Activated CD8-positive, alpha-beta T cell treated with anti-CD3 and anti-CD28 coated beads, Interleukin-2, amount 10 ng/mL, durations not matched to agents 7 days and 5 days (primary cell): ENCODE data around the gene USF1. TPM values are rescaled to one million over a fixed set of nuclear protein-coding genes. Genes with fewer than 3 reads are reported as not detected.
"Not testable (repeated sequence)": the region's sequence is repeated elsewhere in the genome, so short reads cannot be mapped to it uniquely, and the experiment has no call there.

Experiments
- ATAC-seq: fragments of 150-1000 bp; cut with Tn5 transposase; one replicate; pipeline ENCODE4 v1.10.0; 2021; ENCODE audit warnings: moderate library complexity
- CTCF ChIA-PET: fragments of 350-600 bp; sonication (Branson Sonifier 250); formaldehyde crosslinking; loops from one replicate; lab custom pipeline; 2021; ENCODE audit warnings: antibody characterized with exemption; lab: Charles Lee
- POLR2A ChIA-PET: fragments of 350-600 bp; sonication (Branson Sonifier 250); formaldehyde crosslinking; loops from one replicate; lab custom pipeline; 2021; ENCODE audit warnings: antibody characterized with exemption; lab: Charles Lee
- DNase-seq: peaks from one replicate; pipeline ENCODE4 v3.0.0-alpha.2; 2020
- H3K27ac Mint-ChIP-seq: one replicate; pipeline ENCODE4 v1.8.0; 2021; ENCODE audit warnings: mild to moderate bottlenecking, mixed read lengths
- H3K27me3 Mint-ChIP-seq: one replicate; pipeline ENCODE4 v1.8.0; 2021; ENCODE audit warnings: low read depth, mixed read lengths
- H3K36me3 Mint-ChIP-seq: one replicate; pipeline ENCODE4 v1.8.0; 2021; ENCODE audit warnings: low read depth, mixed read lengths
- H3K4me1 Mint-ChIP-seq: one replicate; pipeline ENCODE4 v1.8.0; 2021; ENCODE audit warnings: low read depth, mixed read lengths
- H3K4me3 Mint-ChIP-seq: one replicate; pipeline ENCODE4 v1.8.0; 2021; ENCODE audit warnings: mild to moderate bottlenecking, mixed read lengths
- H3K9me3 Mint-ChIP-seq: one replicate; pipeline ENCODE4 v1.8.0; 2022; ENCODE audit warnings: mixed read lengths; ENCODE audit not compliant: insufficient read depth
- total RNA-seq, 2 experiments: library from RNA; stranded (reverse); gene quantifications; one replicate each; pipeline ENCODE4 v1.2.3, GENCODE V29; 2021

The USF1 gene
- total RNA-seq, 2 experiments from 2014 or later = 81.6 to 83.2 TPM

GRCh38 chr1:161018631-161018930, 27.2 kb downstream of the USF1 start:
- POLR2A ChIA-PET = interaction anchor here (0.6 to 1.9 kb wide), 2 partner anchors 28 to 139 kb away, joined by 3 to 8 read pairs; partner anchors contain the start of gene USF1
- H3K27ac Mint-ChIP-seq = no peak overlapping the region
- no peak overlapping the region for H3K4me3 Mint-ChIP-seq
- CTCF ChIA-PET = interaction anchor here (1.0 to 1.8 kb wide), 7 partner anchors 12 to 78 kb away, joined by 3 to 6 read pairs (median 4); partner anchors contain the start of genes ITLN2 and USF1
- ATAC-seq (no peak), DNase-seq (no peak)
- H3K4me1 Mint-ChIP-seq = peaks cover 50% of the 10 kb centered on the region
- no peaks in the 10 kb centered on the region for H3K9me3 Mint-ChIP-seq
- H3K27me3 Mint-ChIP-seq = peaks cover 2% of the 10 kb centered on the region
- H3K36me3 Mint-ChIP-seq = peaks cover 3% of the 10 kb centered on the region

DNA sequence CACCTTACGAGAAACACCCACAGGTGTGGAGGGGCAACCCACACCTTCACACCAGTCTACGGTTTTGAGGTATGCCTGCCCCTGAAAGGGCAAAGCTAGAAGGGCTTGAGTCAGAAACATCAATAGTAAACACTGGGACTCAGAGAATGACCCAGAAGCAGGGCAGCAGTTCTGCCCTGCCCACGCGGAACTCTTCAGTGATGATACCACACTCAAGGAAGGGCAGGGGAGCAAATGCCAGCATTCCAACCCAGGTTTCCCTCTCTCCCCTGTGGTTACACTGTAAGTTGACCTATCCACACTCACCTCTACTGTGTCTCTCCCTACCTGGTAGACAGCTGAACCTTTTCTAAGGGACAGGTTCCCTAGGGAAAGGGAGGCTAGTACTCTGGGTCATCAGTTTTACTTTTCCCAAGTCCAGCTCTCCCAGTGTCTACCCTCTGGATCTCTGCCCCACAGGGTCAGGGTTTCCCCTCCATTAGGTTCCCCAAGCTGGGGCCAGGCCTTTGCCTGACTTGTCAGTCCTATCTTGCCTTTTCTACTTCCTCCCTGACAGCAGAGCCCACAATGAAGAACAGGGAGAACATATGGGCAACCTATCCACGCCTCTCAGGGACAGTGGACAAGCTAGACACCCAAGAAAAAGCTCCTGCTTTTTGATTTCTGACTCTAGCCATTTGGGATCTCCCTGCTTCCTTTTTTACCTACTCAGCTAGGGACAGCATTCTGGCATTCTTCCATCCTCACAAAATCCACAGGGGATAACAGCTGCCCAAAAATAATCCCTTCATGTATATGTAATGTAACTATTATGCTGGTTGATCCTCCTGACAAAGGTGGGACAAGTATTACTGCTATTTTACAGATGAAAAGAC, 27.8 kb downstream of the USF1 start:
- Mint-ChIP-seq H3K9me3 (no peaks in the 10 kb centered on the region), H3K27ac (no peak overlapping the region), H3K4me1 (peaks cover 55% of the 10 kb centered on the region), H3K4me3 (no peak overlapping the region), H3K36me3 (peaks cover 3% of the 10 kb centered on the region), H3K27me3 (peaks cover 2% of the 10 kb centered on the region)
- ATAC-seq (no peak), DNase-seq (no peak)
- ChIA-PET POLR2A (interaction anchor here (0.6 to 1.9 kb wide), 2 partner anchors 28 to 140 kb away, joined by 3 to 8 read pairs; partner anchors contain the start of gene USF1), CTCF (interaction anchor here (0.7 to 1.8 kb wide), 7 partner anchors 13 to 81 kb away, joined by 3 to 6 read pairs (median 4); partner anchors contain the start of genes ITLN2 and USF1)

- ATAC-seq, H3K4me3 Mint-ChIP-seq, CTCF ChIA-PET, H3K36me3 Mint-ChIP-seq, H3K27me3 Mint-ChIP-seq, DNase-seq, H3K9me3 Mint-ChIP-seq, H3K27ac Mint-ChIP-seq, POLR2A ChIA-PET: not testable (repeated sequence)
- H3K4me1 Mint-ChIP-seq = peaks cover 55% of the 10 kb centered on the region
These were observed 28.6 kb downstream of the USF1 start for GRCh38 chr1:161017181-161017580.

GRCh38 chr1:161016683-161017082, 29.1 kb downstream of the USF1 start:
- DNase-seq, H3K27ac Mint-ChIP-seq, ATAC-seq, POLR2A ChIA-PET, H3K36me3 Mint-ChIP-seq, H3K9me3 Mint-ChIP-seq, H3K27me3 Mint-ChIP-seq, CTCF ChIA-PET, H3K4me3 Mint-ChIP-seq: not testable (repeated sequence)
- peaks cover 55% of the 10 kb centered on the region for H3K4me1 Mint-ChIP-seq

DNA sequence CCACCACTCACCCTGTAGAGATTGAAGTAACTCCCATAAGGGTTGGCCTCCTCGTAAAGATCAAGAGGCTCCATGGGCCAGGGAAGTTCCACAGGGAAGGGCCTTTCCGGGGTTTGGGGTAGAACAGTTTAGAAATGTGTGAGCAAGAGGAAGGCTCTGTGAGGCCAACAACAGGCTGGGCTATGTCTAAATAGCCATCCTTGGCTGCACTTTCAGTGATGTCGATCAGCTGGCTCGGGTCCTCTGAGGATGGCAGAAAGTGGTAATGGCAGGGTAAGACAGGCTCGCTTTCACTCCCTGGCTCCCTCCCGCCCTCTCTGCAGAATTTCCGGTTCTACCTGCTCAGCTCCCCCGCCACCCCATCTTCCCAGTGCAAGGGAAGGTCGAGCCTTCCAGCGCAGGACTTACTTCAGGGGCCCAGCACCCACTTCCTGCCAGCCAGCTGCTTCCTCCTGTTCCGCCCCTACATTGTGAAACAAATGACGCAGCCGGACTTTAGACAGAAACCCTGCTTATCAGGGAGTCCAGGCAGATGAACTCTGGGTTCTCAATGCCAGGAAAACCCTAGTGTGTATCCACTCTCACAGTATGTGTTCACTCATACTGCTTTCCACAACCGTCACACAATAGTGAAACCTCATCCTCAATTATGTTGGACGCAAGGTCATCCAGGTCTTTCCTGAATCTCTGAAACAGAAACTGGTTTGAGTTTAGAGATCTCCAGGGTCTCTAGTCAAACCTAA, 32.1 kb downstream of the USF1 start:
- Mint-ChIP-seq H3K27ac (peak overlapping the region; percentile 93), H3K9me3 (no peaks in the 10 kb centered on the region), H3K27me3 (no peaks in the 10 kb centered on the region), H3K4me1 (peaks cover 33% of the 10 kb centered on the region), H3K36me3 (peaks cover 3% of the 10 kb centered on the region), H3K4me3 (peak overlapping the region; percentile 70)
- DNase-seq (peak; percentile 80), ATAC-seq (peak; percentile 91)
- ChIA-PET POLR2A (interaction anchor here (0.8 to 2.3 kb wide), 7 partner anchors 8 to 86 kb away, joined by 3 to 15 read pairs (median 5); partner anchors contain the start of genes ARHGAP30, TSTD1 and USF1), CTCF (interaction anchor here (0.7 to 3.6 kb wide), 8 partner anchors 16 to 236 kb away, joined by 3 to 21 read pairs (median 4); partner anchors contain the start of gene ITLN2)

GRCh38 chr1:161013131-161013487, 32.7 kb downstream of the USF1 start:
- ATAC-seq (peak; percentile 31), DNase-seq (no peak)
- Mint-ChIP-seq H3K36me3 (peaks cover 3% of the 10 kb centered on the region), H3K9me3 (no peaks in the 10 kb centered on the region), H3K27ac (peak overlapping the region; percentile 93), H3K4me3 (peak overlapping the region; percentile 70), H3K4me1 (peaks cover 28% of the 10 kb centered on the region), H3K27me3 (no peaks in the 10 kb centered on the region)
- POLR2A ChIA-PET = interaction anchor here (0.8 to 2.3 kb wide), 7 partner anchors 9 to 86 kb away, joined by 3 to 15 read pairs (median 5); partner anchors contain the start of genes ARHGAP30, TSTD1 and USF1
- CTCF ChIA-PET = interaction anchor here (0.5 to 3.6 kb wide), 8 partner anchors 16 to 236 kb away, joined by 3 to 21 read pairs (median 4); partner anchors contain the start of gene ITLN2

DNA sequence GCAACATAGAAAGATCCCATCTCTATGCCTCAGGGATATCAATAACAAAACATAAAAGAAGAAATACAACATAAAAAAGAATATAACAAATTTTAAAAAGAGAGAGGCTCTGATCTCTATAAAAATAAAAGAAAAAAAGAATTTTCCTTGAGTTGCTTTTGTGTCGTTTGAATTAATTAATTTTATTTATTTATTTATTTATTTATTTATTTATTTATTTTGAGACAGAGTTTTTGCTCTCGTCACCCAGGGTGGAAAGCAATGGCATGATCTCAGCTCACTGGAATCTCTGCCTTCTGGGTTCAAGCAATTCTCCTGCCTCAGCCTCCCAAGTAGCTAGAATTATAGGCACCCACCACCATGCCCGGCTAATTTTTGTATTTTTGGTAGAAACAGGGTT, 33.4 kb downstream of the USF1 start:
- H3K27me3 Mint-ChIP-seq = no peaks in the 10 kb centered on the region
- peaks cover 3% of the 10 kb centered on the region for H3K36me3 Mint-ChIP-seq
- ChIA-PET POLR2A (interaction anchor here (1.0 to 1.2 kb wide), 2 partner anchors 8 to 12 kb away, joined by 3 read pairs; no protein-coding TSS in a partner anchor), CTCF (interaction anchor here (1.4 to 3.6 kb wide), 3 partner anchors 9 to 22 kb away, joined by 3 to 21 read pairs (median 6); partner anchors contain the start of gene F11R)
- no peak overlapping the region for H3K27ac Mint-ChIP-seq
- DNase-seq = no peak
- peaks cover 26% of the 10 kb centered on the region for H3K4me1 Mint-ChIP-seq
- ATAC-seq = no peak
- H3K9me3 Mint-ChIP-seq = no peaks in the 10 kb centered on the region
- no peak overlapping the region for H3K4me3 Mint-ChIP-seq

DNA sequence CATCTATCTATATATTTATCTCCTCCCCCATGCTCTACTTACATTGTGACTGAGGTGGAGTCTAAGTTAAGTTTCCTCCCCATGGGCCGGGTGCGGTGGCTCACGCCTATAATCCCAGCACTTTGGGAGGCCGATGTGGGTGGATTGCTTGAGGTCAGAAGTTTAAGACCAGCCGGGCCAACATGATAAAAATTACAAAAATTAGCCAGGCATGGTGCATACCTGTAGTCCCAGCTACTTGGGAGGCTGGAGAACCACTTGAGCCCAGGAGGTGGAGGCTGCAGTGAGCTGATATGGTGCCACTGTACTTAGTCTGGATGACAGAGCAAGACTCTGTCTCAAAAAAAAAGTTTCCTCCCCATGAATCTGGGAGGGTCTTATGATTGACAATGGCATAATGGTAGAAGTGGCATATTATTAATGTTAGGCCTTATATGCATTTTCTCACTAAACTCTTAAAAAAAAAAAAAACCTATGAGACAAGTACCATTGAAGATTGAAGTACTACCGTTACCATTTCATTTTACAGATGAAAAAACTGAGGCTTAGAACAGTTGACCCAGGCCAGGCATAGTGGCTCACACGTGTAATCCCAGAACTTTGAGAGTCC, 36.1 kb downstream of the USF1 start:
- ChIA-PET CTCF (interaction anchor here (0.6 to 1.4 kb wide), 4 partner anchors 12 to 276 kb away, joined by 3 to 7 read pairs (median 4); partner anchors contain the start of gene F11R), POLR2A (no interaction called here)
- no peak overlapping the region for H3K4me3 Mint-ChIP-seq
- no peak overlapping the region for H3K27ac Mint-ChIP-seq
- H3K36me3 Mint-ChIP-seq = peaks cover 3% of the 10 kb centered on the region
- no peaks in the 10 kb centered on the region for H3K9me3 Mint-ChIP-seq
- ATAC-seq (no peak), DNase-seq (no peak)
- no peaks in the 10 kb centered on the region for H3K27me3 Mint-ChIP-seq
- peaks cover 24% of the 10 kb centered on the region for H3K4me1 Mint-ChIP-seq

DNA sequence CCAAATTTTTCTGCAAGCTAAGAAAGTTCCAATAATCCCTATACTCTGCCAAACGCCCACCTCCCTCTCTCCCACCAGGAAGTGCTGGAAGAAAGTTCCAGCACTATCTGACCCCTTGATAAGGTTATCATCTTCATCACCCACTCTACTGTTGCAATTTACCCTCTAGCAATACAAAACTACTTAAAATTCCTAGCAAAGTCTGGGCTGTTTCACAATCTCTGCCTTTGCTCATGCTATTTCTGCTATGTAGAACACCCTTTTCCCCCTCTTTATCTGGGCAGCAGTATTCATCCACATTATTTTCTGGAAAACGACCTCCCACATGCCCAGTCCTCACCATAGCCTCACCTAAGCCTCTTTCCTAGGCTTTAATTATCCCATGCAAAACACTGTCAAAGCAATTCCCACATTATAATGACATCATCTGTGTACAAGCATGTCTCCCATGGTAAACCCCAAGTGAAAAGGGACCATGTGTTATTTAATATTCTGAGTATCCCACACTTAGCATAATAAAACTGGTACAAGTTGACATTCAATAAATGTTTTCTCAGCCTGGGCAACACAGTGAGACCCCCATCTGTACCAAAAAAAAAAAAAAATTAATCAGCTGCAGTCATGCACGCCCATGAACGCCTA, 36.8 kb downstream of the USF1 start:
- POLR2A ChIA-PET = no interaction called here
- H3K4me1 Mint-ChIP-seq = peaks cover 20% of the 10 kb centered on the region
- ATAC-seq = no peak

GRCh38 chr1:161007369-161007768, 38.4 kb downstream of the USF1 start:
- H3K4me1 Mint-ChIP-seq = peaks cover 7% of the 10 kb centered on the region
- ChIA-PET POLR2A (no interaction called here), CTCF (interaction anchor here (0.6 to 3.7 kb wide), 3 partner anchors 10 to 91 kb away, joined by 3 to 17 read pairs (median 3); partner anchors contain the start of gene KLHDC9)
- H3K9me3 Mint-ChIP-seq = no peaks in the 10 kb centered on the region
- no peaks in the 10 kb centered on the region for H3K36me3 Mint-ChIP-seq
- no peaks in the 10 kb centered on the region for H3K27me3 Mint-ChIP-seq
- ATAC-seq (no peak), DNase-seq (no peak)
- H3K27ac Mint-ChIP-seq = no peak overlapping the region
- H3K4me3 Mint-ChIP-seq = no peak overlapping the region

More for the DNA sequence above, 36.8 kb downstream of the USF1 start:
- H3K4me3 Mint-ChIP-seq = no peak overlapping the region
- no peaks in the 10 kb centered on the region for H3K9me3 Mint-ChIP-seq
- DNase-seq = no peak
- H3K36me3 Mint-ChIP-seq = peaks cover under 1% of the 10 kb centered on the region
- H3K27me3 Mint-ChIP-seq = no peaks in the 10 kb centered on the region
- CTCF ChIA-PET = interaction anchor here (0.7 to 3.7 kb wide), 4 partner anchors 12 to 37 kb away, joined by 3 to 17 read pairs (median 3); partner anchors contain the start of gene USF1
- H3K27ac Mint-ChIP-seq = no peak overlapping the region
